AG09319 (cell line): ENCODE data around the gene TSTD2.

Source experiments
- DNase-seq: peaks from one replicate; pipeline ENCODE4 v3.0.0-alpha.2; 2010; ENCODE audit warnings: low read depth; ENCODE audit errors: extremely low read depth
- CTCF ChIP-seq: IDR thresholded peaks from 2 replicates; pipeline ENCODE4 v1.5.1; 2011; ENCODE audit warnings: low read depth, mild to moderate bottlenecking, inconsistent platforms, low read length, moderate library complexity

TSTD2 gene

GRCh38 chr9:97617939-97618416, 15.2 kb downstream of the TSTD2 start:
- no peak for DNase-seq
- no peak for TF ChIP-seq CTCF

- DNase-seq, result peak; percentile 15
- peak; percentile 75 for TF ChIP-seq CTCF
These were observed 17.6 kb downstream of the TSTD2 start for GRCh38 chr9:97615439-97616072.

- no peak for TF ChIP-seq CTCF
- DNase-seq, result no peak
These were observed 28.1 kb downstream of the TSTD2 start for GRCh38 chr9:97604901-97605645.

GRCh38 chr9:97602430-97602829, 30.7 kb downstream of the TSTD2 start:
- DNase-seq, result no peak
- TF ChIP-seq CTCF, result no peak

- TF ChIP-seq CTCF, result no peak
These were observed 31.8 kb downstream of the TSTD2 start for GRCh38 chr9:97601228-97601898.

DNA sequence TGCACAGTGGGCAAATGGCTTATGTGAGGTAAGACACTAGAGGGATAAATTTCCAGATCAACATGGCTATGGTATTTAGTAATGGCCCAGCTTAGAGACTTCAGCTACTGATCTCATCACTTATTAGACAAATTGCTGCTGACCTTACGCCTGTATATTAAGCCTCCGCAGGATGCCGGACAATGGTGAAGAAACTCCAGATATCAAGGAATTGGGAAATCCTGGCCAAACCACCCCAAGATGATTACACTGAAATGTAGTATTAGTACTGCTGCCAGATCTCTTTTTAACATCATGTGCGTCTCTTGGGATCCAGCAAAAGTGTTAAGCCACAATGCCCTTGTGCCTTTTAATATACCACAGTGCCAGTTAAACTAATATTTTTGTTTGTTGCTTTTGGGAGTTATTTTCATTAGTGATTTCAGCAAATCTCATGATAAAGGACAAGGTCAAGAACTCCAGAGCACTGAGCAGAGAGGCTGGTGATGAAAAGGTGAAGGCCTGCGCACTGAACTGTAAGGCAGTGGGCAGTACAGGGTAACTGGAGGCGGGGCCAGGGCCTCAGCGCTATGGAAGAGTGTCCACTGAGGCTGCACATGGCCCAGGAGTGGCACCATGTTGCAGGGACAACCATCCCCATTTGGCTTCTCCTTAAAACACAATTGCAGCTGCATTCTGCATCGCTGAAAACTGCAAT, 32.5 kb downstream of the TSTD2 start:
- TF ChIP-seq CTCF, result no peak
- DNase-seq, result no peak

More at GRCh38 chr9:97601228-97601898, 31.8 kb downstream of the TSTD2 start:
- no peak for DNase-seq
